B cell (primary cell): ENCODE measurements around the gene NKX1-2. TPM values are rescaled to one million over a fixed set of nuclear protein-coding genes. Genes with fewer than 3 reads are reported as not detected.

Experiments used
- ATAC-seq: fragments of 200-7000 bp; cut with Tn5 transposase; one replicate; pipeline ENCODE4 v1.10.0; 2021; ENCODE audit warnings: low read depth, mild to moderate bottlenecking, moderate number of reproducible peaks, moderate library complexity
- CTCF ChIA-PET: fragments of 350-600 bp; sonication (Branson Sonifier 250); formaldehyde crosslinking; loops from one replicate; lab custom pipeline; 2021; ENCODE audit warnings: antibody characterized with exemption, inconsistent platforms; lab: Charles Lee
- POLR2A ChIA-PET: fragments of 350-600 bp; sonication (Branson Sonifier 250); formaldehyde crosslinking; loops from one replicate; lab custom pipeline; 2021; ENCODE audit warnings: antibody characterized with exemption; lab: Charles Lee
- DNase-seq: peaks from one replicate; pipeline ENCODE4 v3.0.0; 2013
- H2AFZ ChIP-seq: 2 replicates; pipeline ENCODE4 v1.6.1; 2012; ENCODE audit warnings: mild to moderate bottlenecking, low read depth, low read length; ENCODE audit not compliant: insufficient read depth, poor library complexity, severe bottlenecking
- H3K27ac ChIP-seq, 2 donors: 1 replicate in 1 of 2; 2 replicates in 1 of 2; pipeline ENCODE4 v1.5.1; 2012 to 2013; ENCODE audit warnings: low read length in 2 of 2, mild to moderate bottlenecking in 2 of 2, moderate library complexity in 1 of 2
- H3K27me3 ChIP-seq, 4 experiments: fragments of 200-600 bp in 1 of 4; sonication (generic) in 1 of 4; replicated peaks in 1 of 4; 1 replicate in 2 of 4; 2 replicates in 2 of 4; pipeline versions ENCODE4 v1.6.1 to v1.7.0; 2013 to 2016; ENCODE audit warnings: low read length in 3 of 4, mild to moderate bottlenecking in 2 of 4, mixed read lengths in 1 of 4, moderate library complexity in 1 of 4; ENCODE audit not compliant: insufficient read depth in 4 of 4, control insufficient read depth in 3 of 4; ENCODE audit errors: control extremely low read depth in 1 of 4
- H3K36me3 ChIP-seq, 2 experiments: replicated peaks in 1 of 2; 1 replicate in 1 of 2; 2 replicates in 1 of 2; pipeline versions ENCODE4 v1.6.1 to v1.7.1; 2013; ENCODE audit warnings: low read length in 1 of 2; ENCODE audit not compliant: insufficient read depth in 2 of 2, control insufficient read depth in 1 of 2; ENCODE audit errors: control extremely low read depth in 1 of 2, extremely low read depth in 1 of 2
- H3K4me1 ChIP-seq, 2 donors: fragments of 200-600 bp in 1 of 2; sonication (generic) in 1 of 2; 1 replicate in 1 of 2; 2 replicates in 1 of 2; pipeline versions ENCODE4 v1.5.1 to v1.6.1; 2013 to 2017; ENCODE audit warnings: low read length in 2 of 2; ENCODE audit not compliant: control insufficient read depth in 2 of 2, insufficient read depth in 2 of 2
- H3K4me2 ChIP-seq: replicated peaks from 2 replicates; pipeline ENCODE3; 2012; ENCODE audit warnings: mild to moderate bottlenecking, low read depth, low read length; ENCODE audit not compliant: poor library complexity, severe bottlenecking
- H3K4me3 ChIP-seq, 5 experiments: fragments of 200-600 bp in 1 of 5; sonication (generic) in 1 of 5; 1 replicate in 3 of 5; 2 replicates in 2 of 5; pipeline versions ENCODE4 v1.5.1 to v1.7.0; 2011 to 2016; ENCODE audit warnings: low read length in 4 of 5, mild to moderate bottlenecking in 4 of 5, low read depth in 2 of 5, control low read depth in 1 of 5, moderate library complexity in 1 of 5; ENCODE audit not compliant: insufficient read depth in 1 of 5; ENCODE audit errors: control extremely low read depth in 1 of 5, extremely low read depth in 1 of 5
- H3K79me2 ChIP-seq: fragments of 200-600 bp; sonication (generic); one replicate; pipeline ENCODE4 v1.6.0; 2016; ENCODE audit warnings: low read length; ENCODE audit not compliant: control insufficient read depth, insufficient read depth
- H3K9ac ChIP-seq: fragments of 200-600 bp; sonication (generic); 2 replicates; pipeline ENCODE4 v1.6.1; 2017; ENCODE audit warnings: mild to moderate bottlenecking, low read length, moderate library complexity
- H3K9me3 ChIP-seq, 3 donors: one replicate each; pipeline versions ENCODE4 v1.6.1 to v1.7.1; 2013; ENCODE audit warnings: low read length in 2 of 3; ENCODE audit not compliant: control insufficient read depth in 2 of 3, insufficient read depth in 1 of 3; ENCODE audit errors: control extremely low read depth in 1 of 3
- H4K20me1 ChIP-seq: 2 replicates; pipeline ENCODE4 v1.6.0; 2012; ENCODE audit warnings: mild to moderate bottlenecking, low read length; ENCODE audit not compliant: insufficient read depth, control insufficient read depth, poor library complexity, severe bottlenecking
- H3K27ac Mint-ChIP-seq: one replicate; pipeline ENCODE4 v1.8.0; 2021; ENCODE audit warnings: mixed read lengths
- H3K27me3 Mint-ChIP-seq: one replicate; pipeline ENCODE4 v1.8.0; 2021; ENCODE audit warnings: mixed read lengths
- H3K4me1 Mint-ChIP-seq: one replicate; pipeline ENCODE4 v1.8.0; 2021; ENCODE audit warnings: mixed read lengths
- H3K4me3 Mint-ChIP-seq: one replicate; pipeline ENCODE4 v1.8.0; 2021; ENCODE audit warnings: mixed read lengths
- H3K9me3 Mint-ChIP-seq: one replicate; pipeline ENCODE4 v1.8.0; 2022; ENCODE audit warnings: mixed read lengths; ENCODE audit not compliant: insufficient read depth
- EZH2 ChIP-seq: IDR thresholded peaks from 2 replicates; pipeline ENCODE4 v1.6.1; 2012; ENCODE audit warnings: borderline replicate concordance, low read depth, mild to moderate bottlenecking, moderate library complexity, low read length; ENCODE audit not compliant: insufficient read depth, poor library complexity, severe bottlenecking
- WGBS: methylation state at CpG from one replicate; pipeline ENCODE4 v1.1.5; 2013; ENCODE audit warnings: missing lambda C conversion rate; ENCODE audit not compliant: insufficient coverage; 5-methylcytosine and 5-hydroxymethylcytosine counted together
- intact Hi-C: fragments of 100-400 bp; cut with micrococcal nuclease; formaldehyde crosslinking; loops from one replicate; pipeline ENCODE4 v1.10.0; 2022
- polyA plus RNA-seq: library from polyadenylated mRNA; depleted of rRNA; stranded (reverse); fragments of >200 nt; gene quantifications from 2 replicates; pipeline ENCODE4 v1.2.3, GENCODE V29; 2012
- total RNA-seq, 2 donors: library from RNA; stranded (reverse); fragments of 120-200 nt in 1 of 2; gene quantifications; 1 replicate in 1 of 2; 2 replicates in 1 of 2; pipeline versions ENCODE4 v1.2.3 to v1.2.4, GENCODE V29; 2013 to 2022
- TF ChIP-seq, protein P1 (sequence below): fragments of 200-600 bp; IDR thresholded peaks from one replicate; pipeline ENCODE4 v1.8.0; 2022; ENCODE audit warnings: antibody characterized with exemption, mild to moderate bottlenecking

NKX1-2 gene
- total and polyA plus RNA-seq, 2 donors (not counting 1 experiment from before 2014, with no cell fraction given), result not detected

DNA sequence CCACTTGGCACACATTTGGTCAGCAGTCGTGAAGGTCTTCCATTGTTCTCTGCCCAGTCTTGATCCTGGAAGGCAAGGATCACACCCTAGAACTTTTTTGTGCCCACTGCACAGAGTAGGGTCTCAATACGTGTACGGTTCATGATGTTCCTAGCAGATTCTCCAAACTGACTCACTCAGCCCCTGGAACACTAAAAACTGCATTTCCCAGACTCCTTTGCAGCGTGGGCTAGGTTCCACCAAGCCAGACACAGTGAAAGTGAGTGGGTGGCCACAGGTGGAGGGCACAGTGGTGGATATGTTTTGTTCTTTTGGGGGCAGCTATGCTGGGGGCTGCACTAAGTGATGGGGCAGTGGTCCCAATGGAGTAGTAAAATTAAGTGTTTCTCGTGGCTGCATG, 10.3 kb upstream of the NKX1-2 start:
- Mint-ChIP-seq H3K27me3 (peaks cover 16% of the 10 kb centered on the region), H3K4me1 (peaks cover 19% of the 10 kb centered on the region), H3K9me3 (no peaks in the 10 kb centered on the region), H3K4me3 (peak overlapping the region; percentile 21), H3K27ac (no peak overlapping the region)
- DNase-seq (no peak), ATAC-seq (no peak)
- no peak overlapping the region for H3K4me3 ChIP-seq
- no peak overlapping the region for H3K4me2 ChIP-seq
- CTCF ChIA-PET, result no interaction called here
- H3K79me2 ChIP-seq, result peaks cover 23% of the 10 kb centered on the region
- H3K36me3 ChIP-seq, result no peaks in the 10 kb centered on the region
- H4K20me1 ChIP-seq, result no peaks in the 10 kb centered on the region
- peaks cover 12 to 23% of the 10 kb centered on the region in 2 donors for H3K4me1 ChIP-seq
- no peak for TF ChIP-seq EZH2
- TF ChIP-seq, protein P1, sequence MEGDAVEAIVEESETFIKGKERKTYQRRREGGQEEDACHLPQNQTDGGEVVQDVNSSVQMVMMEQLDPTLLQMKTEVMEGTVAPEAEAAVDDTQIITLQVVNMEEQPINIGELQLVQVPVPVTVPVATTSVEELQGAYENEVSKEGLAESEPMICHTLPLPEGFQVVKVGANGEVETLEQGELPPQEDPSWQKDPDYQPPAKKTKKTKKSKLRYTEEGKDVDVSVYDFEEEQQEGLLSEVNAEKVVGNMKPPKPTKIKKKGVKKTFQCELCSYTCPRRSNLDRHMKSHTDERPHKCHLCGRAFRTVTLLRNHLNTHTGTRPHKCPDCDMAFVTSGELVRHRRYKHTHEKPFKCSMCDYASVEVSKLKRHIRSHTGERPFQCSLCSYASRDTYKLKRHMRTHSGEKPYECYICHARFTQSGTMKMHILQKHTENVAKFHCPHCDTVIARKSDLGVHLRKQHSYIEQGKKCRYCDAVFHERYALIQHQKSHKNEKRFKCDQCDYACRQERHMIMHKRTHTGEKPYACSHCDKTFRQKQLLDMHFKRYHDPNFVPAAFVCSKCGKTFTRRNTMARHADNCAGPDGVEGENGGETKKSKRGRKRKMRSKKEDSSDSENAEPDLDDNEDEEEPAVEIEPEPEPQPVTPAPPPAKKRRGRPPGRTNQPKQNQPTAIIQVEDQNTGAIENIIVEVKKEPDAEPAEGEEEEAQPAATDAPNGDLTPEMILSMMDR, result no peak
- intact Hi-C loops, result loop anchor here (5.0 to 10.0 kb wide), 4 partner anchors 155 to 1305 kb away; partner anchors contain the start of genes ABRAXAS2 and BUB3
- H3K27me3 ChIP-seq, result peaks cover 0 to 17% (median 4%) of the 10 kb centered on the region in 4 experiments
- WGBS, result 89% methylated on average over 3 of the region's 5 CpGs
- POLR2A ChIA-PET, result interaction anchor here (0.6 kb wide), 1 partner anchor 44 kb away, joined by 4 read pairs; no protein-coding TSS in a partner anchor
- H3K9me3 ChIP-seq, result no peaks in the 10 kb centered on the region
- H3K27ac ChIP-seq, result no peak overlapping the region
- no peak overlapping the region for H2AFZ ChIP-seq
- H3K9ac ChIP-seq, result no peak overlapping the region

DNA sequence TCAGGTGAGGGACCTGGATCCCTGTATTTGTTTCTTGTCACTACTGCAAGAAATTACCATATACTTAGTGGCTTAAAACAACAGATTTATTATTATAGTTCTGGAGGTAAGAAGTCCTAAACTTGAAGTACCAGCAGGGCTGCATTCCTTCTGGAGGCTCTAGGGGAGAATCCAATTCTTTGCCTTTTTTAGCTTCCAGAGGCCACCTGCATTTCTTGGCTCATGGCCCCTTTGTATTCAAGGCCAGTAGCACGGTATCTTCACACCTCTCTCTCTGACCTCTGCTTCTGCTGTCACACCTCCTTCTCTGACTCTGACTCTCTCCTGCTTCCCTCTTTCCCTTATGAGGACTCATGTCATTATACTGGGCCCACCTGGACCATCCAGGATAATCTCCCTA, 9.6 kb upstream of the NKX1-2 start:
- Histone ChIP-seq H3K9ac (no peak overlapping the region), H2AFZ (no peak overlapping the region), H3K4me2 (no peak overlapping the region), H3K79me2 (peaks cover 18% of the 10 kb centered on the region), H3K4me1 (peaks cover 4 to 16% of the 10 kb centered on the region in 2 donors), H3K27ac (no peak overlapping the region), H4K20me1 (no peaks in the 10 kb centered on the region), H3K36me3 (no peaks in the 10 kb centered on the region), H3K4me3 (no peak overlapping the region), H3K27me3 (peaks cover 0 to 24% (median 8%) of the 10 kb centered on the region in 4 experiments), H3K9me3 (no peaks in the 10 kb centered on the region)
- Mint-ChIP-seq H3K27ac (no peak overlapping the region), H3K9me3 (no peaks in the 10 kb centered on the region), H3K4me1 (peaks cover 12% of the 10 kb centered on the region), H3K27me3 (peaks cover 23% of the 10 kb centered on the region), H3K4me3 (no peak overlapping the region)
- ChIA-PET CTCF (no interaction called here), POLR2A (no interaction called here)
- no peak for ATAC-seq
- TF ChIP-seq EZH2, result no peak
- TF ChIP-seq, protein P1, result no peak
- intact Hi-C loops, result no loop called here
- no peak for DNase-seq
- 92% methylated on average over 1 of the region's 1 CpG for WGBS
